ENCODE measurements around the gene CDKN2D. TPM values are rescaled to one million over a fixed set of nuclear protein-coding genes. Genes with fewer than 3 reads are reported as not detected.

Gene CDKN2D
- total and polyA plus RNA-seq, 2 of the 13 experiments (the other 11 are each of a cell fraction or from before 2014, with no cell fraction given), result 5.4 to 8.6 TPM

DNA sequence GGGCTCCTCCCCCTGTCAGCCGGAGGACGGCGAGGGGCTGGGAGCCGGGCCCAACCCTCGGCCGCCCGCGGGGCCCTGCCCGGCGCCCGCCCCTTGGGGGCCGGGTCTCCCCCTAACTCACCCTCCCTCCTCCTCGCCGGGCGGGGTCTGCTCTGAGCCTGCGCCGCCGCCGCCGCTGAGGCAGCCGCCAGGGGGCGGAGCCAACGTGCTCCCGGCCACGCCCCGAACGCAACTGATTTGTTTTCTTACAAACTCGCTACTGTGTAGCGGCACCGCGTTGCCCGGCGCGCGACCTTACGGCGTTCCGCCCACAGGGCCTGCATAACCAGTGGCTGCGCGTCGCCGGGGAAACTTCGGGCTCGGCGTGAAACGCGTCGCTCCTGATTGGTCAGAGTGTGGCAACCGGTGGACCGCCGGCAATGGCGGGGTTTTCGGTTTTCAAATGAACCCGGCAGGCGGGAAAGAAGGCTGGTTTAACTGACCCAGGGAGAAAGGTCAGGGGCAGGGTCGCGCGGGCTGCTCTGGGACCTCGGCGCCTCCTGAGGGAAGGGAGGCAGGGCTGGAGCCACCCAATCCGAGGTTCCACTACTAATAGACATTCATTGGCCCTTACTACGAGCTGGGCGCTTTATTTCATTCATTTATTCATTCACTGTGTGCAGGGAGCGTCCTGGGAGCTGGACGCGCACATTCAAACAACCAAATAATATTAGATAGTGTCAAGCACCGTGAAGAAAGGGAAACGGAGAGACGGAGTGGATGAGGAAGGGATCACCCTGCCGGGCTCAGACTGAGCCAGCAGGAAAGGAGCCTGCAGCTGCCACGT, at the start of gene CDKN2D (continued):
- TF ChIP-seq, protein P1, sequence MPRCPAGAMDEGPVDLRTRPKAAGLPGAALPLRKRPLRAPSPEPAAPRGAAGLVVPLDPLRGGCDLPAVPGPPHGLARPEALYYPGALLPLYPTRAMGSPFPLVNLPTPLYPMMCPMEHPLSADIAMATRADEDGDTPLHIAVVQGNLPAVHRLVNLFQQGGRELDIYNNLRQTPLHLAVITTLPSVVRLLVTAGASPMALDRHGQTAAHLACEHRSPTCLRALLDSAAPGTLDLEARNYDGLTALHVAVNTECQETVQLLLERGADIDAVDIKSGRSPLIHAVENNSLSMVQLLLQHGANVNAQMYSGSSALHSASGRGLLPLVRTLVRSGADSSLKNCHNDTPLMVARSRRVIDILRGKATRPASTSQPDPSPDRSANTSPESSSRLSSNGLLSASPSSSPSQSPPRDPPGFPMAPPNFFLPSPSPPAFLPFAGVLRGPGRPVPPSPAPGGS (CRISPR knock-in tag; IDR thresholded peaks at IDR 0.05), result no peak
- TF ChIP-seq SAFB2 (CRISPR knock-in tag; IDR thresholded peaks at IDR 0.05; ENCODE audit: borderline replicate concordance, low read depth) (no peak), MAX (IDR thresholded peaks at IDR 0.05) (peak; percentile 72), GFI1 (CRISPR knock-in tag; IDR thresholded peaks at IDR 0.05; ENCODE audit: borderline replicate concordance) (no peak), NR1H2 (CRISPR knock-in tag; IDR thresholded peaks at IDR 0.05; ENCODE audit: borderline replicate concordance, low read depth) (no peak), ATF7 (IDR thresholded peaks at IDR 0.05) (no peak), ATF7 (CRISPR knock-in tag; IDR thresholded peaks at IDR 0.05) (0 out of 2 replicates have a peak, but pooled peaks have one; percentile 23), FOSL2 (CRISPR knock-in tag; IDR thresholded peaks at IDR 0.05) (peak; percentile 28; the same call in 1 of the 2 replicates), CREB3 (CRISPR knock-in tag; IDR thresholded peaks at IDR 0.05) (no peak), TCF7 (IDR thresholded peaks at IDR 0.05; ENCODE audit: low read depth) (no peak), RFXAP (CRISPR knock-in tag; IDR thresholded peaks at IDR 0.05; ENCODE audit: borderline replicate concordance) (peak; percentile 100), STAT5B (CRISPR knock-in tag; IDR thresholded peaks at IDR 0.05) (no peak), CAMTA2 (CRISPR knock-in tag; IDR thresholded peaks at IDR 0.05; ENCODE audit: borderline replicate concordance) (no peak), ZNF414 (CRISPR knock-in tag; IDR thresholded peaks at IDR 0.05) (no peak), ZBTB7A (CRISPR knock-in tag; IDR thresholded peaks at IDR 0.05) (no peak), ZNF10 (CRISPR knock-in tag; IDR thresholded peaks at IDR 0.05; ENCODE audit: borderline replicate concordance, low read depth) (no peak), SOX5 (CRISPR knock-in tag; IDR thresholded peaks at IDR 0.05; ENCODE audit: borderline replicate concordance) (peak; percentile 40), ZNF709 (CRISPR knock-in tag; IDR thresholded peaks at IDR 0.05) (no peak), SRSF1 (optimal IDR thresholded peaks at IDR 0.05; ENCODE audit: low read depth, low read length) (no peak), FOXO1 (CRISPR knock-in tag; IDR thresholded peaks at IDR 0.05) (no peak; the same call in 1 of the 2 replicates), TARDBP (CRISPR knock-in tag; IDR thresholded peaks at IDR 0.05) (peak; percentile 83), PCBP2 (optimal IDR thresholded peaks at IDR 0.05; ENCODE audit: low read depth, low read length, poor library complexity, severe bottlenecking) (no peak), SRSF4 (IDR thresholded peaks at IDR 0.05; ENCODE audit: low read depth, low read length, poor library complexity, severe bottlenecking) (no peak)
- TF ChIP-seq, protein P2, sequence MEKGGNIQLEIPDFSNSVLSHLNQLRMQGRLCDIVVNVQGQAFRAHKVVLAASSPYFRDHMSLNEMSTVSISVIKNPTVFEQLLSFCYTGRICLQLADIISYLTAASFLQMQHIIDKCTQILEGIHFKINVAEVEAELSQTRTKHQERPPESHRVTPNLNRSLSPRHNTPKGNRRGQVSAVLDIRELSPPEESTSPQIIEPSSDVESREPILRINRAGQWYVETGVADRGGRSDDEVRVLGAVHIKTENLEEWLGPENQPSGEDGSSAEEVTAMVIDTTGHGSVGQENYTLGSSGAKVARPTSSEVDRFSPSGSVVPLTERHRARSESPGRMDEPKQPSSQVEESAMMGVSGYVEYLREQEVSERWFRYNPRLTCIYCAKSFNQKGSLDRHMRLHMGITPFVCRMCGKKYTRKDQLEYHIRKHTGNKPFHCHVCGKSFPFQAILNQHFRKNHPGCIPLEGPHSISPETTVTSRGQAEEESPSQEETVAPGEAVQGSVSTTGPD (CRISPR knock-in tag; IDR thresholded peaks at IDR 0.05), result no peak

Measured in HepG2 (cell line).